GM23338 (cell line): ENCODE results near the gene HTRA1. TPM values are rescaled to one million over a fixed set of nuclear protein-coding genes. Genes with fewer than 3 reads are reported as not detected.
A peak's percentile ranks its signal among the peaks of the same experiment; 100 is the strongest.

Source experiments
- ATAC-seq: fragments of 200-7000 bp; cut with Tn5 transposase; 3 replicates; pipeline ENCODE4 v1.9.1; 2020
- DNase-seq: peaks from one replicate; pipeline ENCODE4 v3.0.0-alpha.2; 2015; ENCODE audit warnings: low spot score
- H2AFZ ChIP-seq: fragments of 200-600 bp; sonication (generic); 2 replicates; pipeline ENCODE4 v1.8.0; 2016; ENCODE audit warnings: antibody characterized with exemption, mild to moderate bottlenecking, moderate library complexity
- H3F3A ChIP-seq: fragments of 200-600 bp; sonication (generic); replicated peaks from 2 replicates; pipeline ENCODE4 v1.8.0; 2017; ENCODE audit warnings: antibody characterized with exemption, mixed run types, low read depth
- H3K27ac ChIP-seq: fragments of 200-600 bp; sonication (generic); 2 replicates; pipeline ENCODE4 v1.6.1; 2016; ENCODE audit warnings: low read depth
- H3K27me3 ChIP-seq: fragments of 200-600 bp; sonication (generic); 2 replicates; pipeline ENCODE4 v1.8.0; 2016; ENCODE audit warnings: mild to moderate bottlenecking, mixed run types, moderate library complexity; ENCODE audit not compliant: insufficient read depth
- H3K36me3 ChIP-seq: fragments of 200-600 bp; sonication (generic); 2 replicates; pipeline ENCODE4 v1.8.0; 2016; ENCODE audit warnings: mild to moderate bottlenecking; ENCODE audit not compliant: insufficient read depth
- H3K4me1 ChIP-seq: fragments of 200-600 bp; sonication (generic); 2 replicates; pipeline ENCODE4 v1.8.0; 2016; ENCODE audit warnings: mild to moderate bottlenecking, moderate library complexity; ENCODE audit not compliant: insufficient read depth
- H3K4me2 ChIP-seq: fragments of 200-600 bp; sonication (generic); 2 replicates; pipeline ENCODE4 v1.7.1; 2017; ENCODE audit warnings: mixed run types
- H3K4me3 ChIP-seq: fragments of 200-600 bp; sonication (generic); 2 replicates; pipeline ENCODE4 v1.6.1; 2016; ENCODE audit warnings: mixed run types
- H3K79me2 ChIP-seq: fragments of 200-600 bp; sonication (generic); replicated peaks from 2 replicates; pipeline ENCODE4 v1.8.0; 2017; ENCODE audit warnings: mild to moderate bottlenecking; ENCODE audit not compliant: insufficient read depth
- H3K9me2 ChIP-seq: fragments of 200-600 bp; sonication (generic); 2 replicates; pipeline ENCODE4 v1.8.0; 2017; ENCODE audit not compliant: insufficient read depth
- H4K20me1 ChIP-seq: fragments of 200-600 bp; sonication (generic); replicated peaks from 2 replicates; pipeline ENCODE4 v1.8.0; 2017; ENCODE audit warnings: mild to moderate bottlenecking; ENCODE audit not compliant: insufficient read depth
- H3K27ac Mint-ChIP-seq: 2 replicates; pipeline ENCODE4 v1.8.0; 2020; ENCODE audit warnings: inconsistent platforms, mild to moderate bottlenecking, moderate library complexity, mixed read lengths
- H3K27me3 Mint-ChIP-seq: 3 replicates; pipeline ENCODE4 v1.8.0; 2022; ENCODE audit warnings: low read depth, mild to moderate bottlenecking, moderate library complexity, mixed read lengths, inconsistent platforms; ENCODE audit not compliant: insufficient read depth, poor library complexity
- H3K36me3 Mint-ChIP-seq: 3 replicates; pipeline ENCODE4 v1.8.0; 2021; ENCODE audit warnings: low read depth, mild to moderate bottlenecking, inconsistent platforms, moderate library complexity, mixed read lengths
- H3K4me1 Mint-ChIP-seq: 3 replicates; pipeline ENCODE4 v1.8.0; 2020; ENCODE audit warnings: mild to moderate bottlenecking, inconsistent platforms, mixed read lengths
- H3K4me3 Mint-ChIP-seq: 3 replicates; pipeline ENCODE4 v1.8.0; 2021; ENCODE audit warnings: moderate library complexity, mild to moderate bottlenecking, inconsistent platforms, mixed read lengths
- H3K9me3 Mint-ChIP-seq: 3 replicates; pipeline ENCODE4 v1.8.0; 2020; ENCODE audit warnings: moderate library complexity, mild to moderate bottlenecking, inconsistent platforms, mixed read lengths
- CREB1 ChIP-seq: fragments of 250-450 bp; sonication (Bioruptor Pico); IDR thresholded peaks from 2 replicates; pipeline ENCODE4 v1.5.0; 2020; ENCODE audit warnings: low read depth, mild to moderate bottlenecking, moderate library complexity
- CTCF ChIP-seq, 2 experiments: fragments of 200-600 bp in 1 of 2; sonication (generic) in 1 of 2; conservative IDR thresholded peaks; 2 replicates each; pipeline versions ENCODE4 v1.5.1 to v1.6.1; 2016 to 2017; ENCODE audit warnings: antibody characterized with exemption in 2 of 2, low read depth in 2 of 2, mild to moderate bottlenecking in 2 of 2, moderate library complexity in 1 of 2
- ETS1 ChIP-seq: IDR thresholded peaks from 2 replicates; pipeline ENCODE4 v1.6.1; 2016; ENCODE audit warnings: antibody characterized with exemption
- EZH2 ChIP-seq: fragments of 200-600 bp; sonication (generic); IDR thresholded peaks from one replicate; pipeline ENCODE4 v1.8.0; 2017; ENCODE audit warnings: antibody characterized with exemption, mild to moderate bottlenecking, low read depth; ENCODE audit not compliant: unreplicated experiment
- JUNB ChIP-seq: IDR thresholded peaks from one replicate; pipeline ENCODE4 v1.6.1; 2016; ENCODE audit warnings: antibody characterized with exemption; ENCODE audit not compliant: unreplicated experiment
- NANOG ChIP-seq: IDR thresholded peaks from 2 replicates; pipeline ENCODE4 v1.6.1; 2016; ENCODE audit warnings: antibody characterized with exemption, borderline replicate concordance
- ZNF462 ChIP-seq: fragments of 250-450 bp; sonication (Bioruptor Pico); IDR thresholded peaks from 2 replicates; pipeline ENCODE4 v1.5.0; 2020; ENCODE audit warnings: mild to moderate bottlenecking, moderate library complexity
- polyA plus RNA-seq: library from polyadenylated mRNA; unstranded; fragments of >200 nt; fragmentation: Nextera tagmentation; extraction: Ambion mirVana; gene quantifications from 2 replicates; pipeline ENCODE4 v1.2.1, GENCODE V29; 2016
- total RNA-seq: library from RNA; depleted of rRNA; stranded (reverse); fragments of >200 nt; shearing (Covaris generic); gene quantifications from 2 replicates; pipeline ENCODE4 v1.2.3, GENCODE V29; 2014

HTRA1 gene
- total and polyA plus RNA-seq, 2 experiments from 2014 or later: 8.1 to 16.1 TPM

GRCh38 chr10:122510736-122511135 lies 49.4 kb downstream of the HTRA1 start:
- H3K4me1 Mint-ChIP-seq: peaks cover 9% of the 10 kb centered on the region; the same call in 2 of the 3 replicates
- H3K79me2 ChIP-seq: no peaks in the 10 kb centered on the region
- no peaks in the 10 kb centered on the region for H3K27me3 ChIP-seq
- no peak for DNase-seq
- H3K36me3 Mint-ChIP-seq: no peaks in the 10 kb centered on the region; the same call in 2 of the 3 replicates
- no peaks in the 10 kb centered on the region for H4K20me1 ChIP-seq
- TF ChIP-seq CTCF (conservative IDR thresholded peaks at IDR 0.05; ENCODE audit: low read depth in 2 of 2): peak in 1 of 2 experiments; percentile 30; a peak in 2 of 4 replicates
- no peak for TF ChIP-seq JUNB
- no peak overlapping the region for H3K27ac ChIP-seq
- no peak overlapping the region for H3K4me2 ChIP-seq
- no peaks in the 10 kb centered on the region for H3K27me3 Mint-ChIP-seq
- H3K9me3 Mint-ChIP-seq: no peaks in the 10 kb centered on the region
- no peaks in the 10 kb centered on the region for H3F3A ChIP-seq
- H3K36me3 ChIP-seq: no peaks in the 10 kb centered on the region
- no peak for ATAC-seq
- no peak overlapping the region for H3K4me3 ChIP-seq
- H3K4me3 Mint-ChIP-seq: no peak overlapping the region
- no peak overlapping the region for H3K27ac Mint-ChIP-seq
- no peak overlapping the region for H2AFZ ChIP-seq
- no peaks in the 10 kb centered on the region for H3K9me2 ChIP-seq
- no peaks in the 10 kb centered on the region for H3K4me1 ChIP-seq

- Histone ChIP-seq H3K4me2 (no peak overlapping the region), H3K27ac (no peak overlapping the region), H3K9me2 (no peaks in the 10 kb centered on the region), H3K36me3 (no peaks in the 10 kb centered on the region), H2AFZ (no peak overlapping the region), H3K4me1 (no peaks in the 10 kb centered on the region), H3F3A (no peaks in the 10 kb centered on the region), H4K20me1 (no peaks in the 10 kb centered on the region), H3K79me2 (no peaks in the 10 kb centered on the region), H3K27me3 (no peaks in the 10 kb centered on the region), H3K4me3 (no peak overlapping the region)
- no peaks in the 10 kb centered on the region for H3K9me3 Mint-ChIP-seq
- ATAC-seq (no peak), DNase-seq (no peak)
- H3K4me1 Mint-ChIP-seq: peaks cover 9% of the 10 kb centered on the region; the same call in 2 of the 3 replicates
- H3K27ac Mint-ChIP-seq: no peak overlapping the region
- H3K36me3 Mint-ChIP-seq: no peaks in the 10 kb centered on the region
- no peaks in the 10 kb centered on the region for H3K27me3 Mint-ChIP-seq
- no peak overlapping the region for H3K4me3 Mint-ChIP-seq
- no peak for TF ChIP-seq CTCF (conservative IDR thresholded peaks at IDR 0.05; ENCODE audit: low read depth in 2 of 2)
- TF ChIP-seq ETS1: no peak
- no peak for TF ChIP-seq EZH2
- no peak for TF ChIP-seq CREB1
- TF ChIP-seq NANOG: no peak
- no peak for TF ChIP-seq ZNF462 (CRISPR knock-in tag)
These were observed 51.7 kb downstream of the HTRA1 start for GRCh38 chr10:122513053-122513452.
